ENCODE data around the gene INSRR.

INSRR gene

DNA sequence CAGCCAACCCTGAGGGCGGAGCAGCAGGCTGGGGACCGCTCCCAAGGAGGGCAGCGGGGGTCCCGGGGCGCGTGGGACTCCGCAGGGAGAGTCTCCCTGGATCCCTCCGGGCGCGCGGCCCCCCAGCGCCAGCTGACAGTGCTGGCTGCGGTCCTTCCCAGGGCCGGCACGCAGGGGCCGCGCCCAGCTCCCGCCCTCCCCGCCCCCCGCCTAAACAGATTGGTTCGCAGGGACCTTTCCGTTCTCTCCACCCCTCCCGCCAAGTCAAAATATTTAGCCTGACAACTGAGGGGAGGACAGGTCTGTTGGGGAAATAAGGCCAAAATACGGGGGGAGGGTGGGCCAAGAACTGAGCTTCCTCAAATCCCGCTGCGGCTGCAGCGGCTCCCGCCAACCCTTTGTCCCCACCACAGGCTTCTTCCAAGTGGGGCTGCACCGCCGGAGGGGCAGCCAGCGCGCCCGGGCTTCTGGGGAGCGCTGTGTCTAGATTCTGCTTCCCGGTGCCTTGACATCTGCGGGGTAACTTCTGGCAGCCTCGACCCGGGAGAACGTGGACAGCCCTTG lies at the start of gene INSRR:
Gene INSRR (minus strand): TSS at position 159 of the 564 bp plus-strand sequence. CDS start 496 bp downstream, outside the sequence.
- no peak for DNase-seq (ENCODE audit: low spot score)

- DNase-seq (ENCODE audit: low spot score) = no peak
Observed at GRCh38 chr1:156908541-156908940, 49.6 kb upstream of the INSRR start.

DNA sequence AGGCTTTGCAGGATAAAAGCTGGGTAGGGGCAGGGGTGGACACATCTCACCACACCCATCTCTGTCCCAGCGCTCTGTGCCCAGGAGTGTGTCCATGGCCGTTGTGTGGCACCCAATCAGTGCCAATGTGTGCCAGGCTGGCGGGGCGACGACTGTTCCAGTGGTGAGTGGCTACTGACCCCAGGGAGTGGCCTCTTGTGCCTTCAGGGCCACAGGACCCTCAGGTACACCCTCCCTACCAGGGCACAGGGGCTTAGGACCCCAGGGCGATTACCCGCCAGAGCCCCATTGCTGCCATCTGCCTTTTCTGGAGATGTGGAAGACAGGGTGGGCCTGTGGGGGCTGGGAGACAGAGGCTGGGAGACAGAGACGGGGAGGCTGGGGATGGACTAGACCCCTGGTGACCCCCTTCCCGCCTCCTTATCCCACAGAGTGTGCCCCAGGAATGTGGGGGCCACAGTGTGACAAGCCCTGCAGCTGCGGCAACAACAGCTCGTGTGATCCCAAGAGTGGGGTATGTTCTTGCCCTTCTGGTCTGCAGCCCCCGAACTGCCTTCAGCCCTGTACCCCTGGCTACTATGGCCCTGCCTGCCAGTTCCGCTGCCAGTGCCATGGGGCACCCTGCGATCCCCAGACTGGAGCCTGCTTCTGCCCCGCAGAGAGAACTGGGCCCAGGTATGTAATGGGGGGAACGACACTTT lies 47.4 kb upstream of the INSRR start:
- no peak for DNase-seq (ENCODE audit: low spot score)

- DNase-seq (ENCODE audit: low spot score) = no peak
Observed at GRCh38 chr1:156905651-156906050, 46.7 kb upstream of the INSRR start.

DNA sequence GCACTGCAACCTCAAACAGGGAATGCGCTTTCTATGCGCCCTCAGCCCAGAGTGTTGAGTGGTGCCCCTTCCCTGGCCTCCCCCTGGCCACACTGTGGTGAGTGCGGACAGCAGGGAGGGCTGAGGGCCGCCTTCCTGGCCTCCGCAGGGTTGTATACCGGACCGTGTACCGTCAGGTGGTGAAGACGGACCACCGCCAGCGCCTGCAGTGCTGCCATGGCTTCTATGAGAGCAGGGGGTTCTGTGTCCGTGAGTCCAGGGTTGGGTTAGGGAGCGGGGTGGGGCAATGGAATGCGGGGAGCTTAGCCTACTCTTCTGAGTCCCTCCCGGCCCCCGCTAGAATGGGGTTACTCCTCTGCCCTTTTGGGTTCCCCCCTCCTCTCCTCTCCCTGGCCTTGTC lies 46.3 kb upstream of the INSRR start:
- no peak for DNase-seq (ENCODE audit: low spot score)

GRCh38 chr1:156904187-156904959 lies 45.5 kb upstream of the INSRR start:
- DNase-seq (ENCODE audit: low spot score) = no peak

DNA sequence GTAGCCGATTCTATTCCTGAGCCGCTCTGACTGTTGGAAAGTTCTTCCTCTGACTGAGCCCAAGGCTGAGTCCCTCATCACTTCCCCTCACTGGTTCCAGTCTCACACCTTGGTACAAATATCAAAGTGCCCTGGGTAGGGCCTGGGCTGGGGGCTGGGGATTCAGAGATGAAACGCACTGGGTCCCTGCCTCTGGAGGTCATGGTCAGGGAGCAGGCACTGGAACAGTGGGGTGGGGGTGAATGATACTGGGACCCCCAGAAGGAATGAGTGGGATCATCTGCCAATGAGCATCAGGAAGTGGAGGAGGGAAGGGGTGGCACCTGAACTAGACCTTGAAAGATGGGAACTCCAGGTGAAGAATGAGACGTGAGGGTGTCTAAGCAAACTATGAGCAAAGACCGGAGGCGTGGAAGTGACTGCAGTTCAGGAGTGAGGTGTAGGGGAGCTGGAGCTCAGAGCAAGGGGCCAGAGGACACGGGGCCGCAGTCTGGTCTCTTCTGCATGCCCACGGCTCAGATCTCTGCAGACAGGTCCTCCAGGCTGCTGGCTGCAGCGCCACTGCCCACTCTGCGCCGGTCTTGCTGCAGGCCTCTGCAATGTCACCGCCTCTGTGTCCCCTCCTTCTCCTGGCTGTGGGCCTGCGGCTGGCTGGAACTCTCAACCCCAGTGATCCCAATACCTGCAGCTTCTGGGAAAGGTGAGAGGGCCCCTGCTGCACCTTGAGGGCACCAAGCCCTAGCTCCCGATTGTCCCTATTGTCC lies 44.6 kb upstream of the INSRR start:
- no peak for DNase-seq (ENCODE audit: low spot score)

DNA sequence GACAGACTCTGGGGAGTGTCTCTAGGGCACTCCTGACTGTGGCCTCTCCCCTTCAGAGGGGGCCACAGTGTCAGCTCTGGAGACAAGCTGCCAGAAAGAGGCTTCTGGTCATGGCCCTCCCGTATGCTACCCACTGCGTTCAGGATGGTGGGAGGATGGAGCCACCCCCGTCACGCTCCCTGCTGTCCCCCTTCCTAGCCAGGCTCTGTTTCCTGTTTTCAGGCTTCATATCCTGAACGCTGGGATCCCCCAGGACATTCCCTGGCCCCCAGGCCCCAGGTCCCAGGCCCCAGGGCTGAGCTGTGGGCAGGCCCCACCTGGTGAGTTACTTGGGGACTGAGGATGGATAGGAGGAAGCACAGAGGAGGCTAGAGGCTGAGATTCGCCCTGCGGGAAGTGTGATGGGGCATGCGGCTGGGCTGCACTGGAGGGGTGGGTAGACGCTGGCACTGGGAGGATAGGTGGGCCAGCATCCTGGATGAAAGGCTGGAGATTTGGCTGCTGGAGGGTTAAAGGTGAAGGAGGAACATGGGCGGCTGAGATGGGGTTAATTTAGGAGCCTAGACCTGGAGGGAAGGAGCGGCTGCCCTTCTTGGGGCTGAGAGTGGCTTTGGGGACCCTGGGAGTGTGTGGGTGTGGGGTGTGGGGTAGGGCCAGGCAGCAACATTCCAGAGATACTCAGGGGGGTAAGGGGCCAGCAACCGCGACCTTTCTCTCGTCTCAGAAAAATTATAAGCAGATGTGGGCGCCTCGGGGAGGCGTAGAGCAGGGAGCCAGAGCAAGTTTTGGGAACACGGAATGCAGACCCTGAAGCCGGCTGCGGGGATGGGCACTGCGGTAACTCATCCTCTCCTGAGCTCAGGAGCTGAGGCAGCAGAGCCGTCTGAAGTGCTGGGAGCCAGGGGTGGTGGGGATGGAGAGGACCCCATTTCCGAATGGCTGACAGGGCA lies 43.3 kb upstream of the INSRR start:
- DNase-seq (ENCODE audit: low spot score) = no peak

GRCh38 chr1:156901590-156901900 lies 42.6 kb upstream of the INSRR start:
- DNase-seq (ENCODE audit: low spot score) = no peak

GRCh38 chr1:156900896-156901589 lies 42.1 kb upstream of the INSRR start:
- DNase-seq (ENCODE audit: low spot score) = no peak

DNA sequence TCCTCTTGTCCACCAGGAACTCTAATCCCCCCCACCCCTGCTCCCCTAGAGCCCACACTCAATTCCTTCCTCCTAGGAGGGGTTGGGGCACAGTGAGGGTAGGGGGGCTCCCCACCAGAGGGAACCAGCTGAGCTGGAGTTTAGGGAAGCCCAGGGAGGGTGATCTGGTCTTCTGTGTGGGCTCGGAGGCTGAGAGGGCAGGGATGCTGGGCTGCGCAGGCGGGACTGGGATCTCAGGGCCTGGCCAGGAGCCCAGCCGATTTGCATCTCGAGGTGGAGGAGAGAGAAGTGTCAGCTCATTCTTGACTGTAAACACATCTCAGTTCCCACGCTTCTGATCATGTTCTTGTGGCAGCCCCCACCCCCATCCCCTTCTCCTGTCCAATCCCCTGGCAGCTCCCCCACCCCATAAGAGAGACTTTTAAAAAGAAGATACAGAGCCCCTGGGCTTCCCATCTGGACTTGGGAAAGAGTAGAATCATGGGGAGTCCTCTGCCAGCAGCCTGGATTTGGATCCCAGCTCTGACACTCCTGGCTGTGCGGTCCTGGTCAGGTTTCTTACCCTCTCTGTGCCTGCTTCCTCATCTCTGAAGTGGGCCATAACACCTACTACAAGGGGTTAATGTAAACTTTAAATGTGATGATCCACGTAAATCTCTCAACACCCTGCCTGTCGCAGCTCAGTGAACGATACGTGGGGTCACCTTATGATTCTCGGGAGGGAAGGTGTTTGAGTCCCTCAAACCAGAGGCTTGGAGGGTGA lies 41.2 kb upstream of the INSRR start:
- no peak for DNase-seq (ENCODE audit: low spot score)

- no peak for DNase-seq (ENCODE audit: low spot score)
Observed at GRCh38 chr1:156898971-156899664, 40.2 kb upstream of the INSRR start.

DNA sequence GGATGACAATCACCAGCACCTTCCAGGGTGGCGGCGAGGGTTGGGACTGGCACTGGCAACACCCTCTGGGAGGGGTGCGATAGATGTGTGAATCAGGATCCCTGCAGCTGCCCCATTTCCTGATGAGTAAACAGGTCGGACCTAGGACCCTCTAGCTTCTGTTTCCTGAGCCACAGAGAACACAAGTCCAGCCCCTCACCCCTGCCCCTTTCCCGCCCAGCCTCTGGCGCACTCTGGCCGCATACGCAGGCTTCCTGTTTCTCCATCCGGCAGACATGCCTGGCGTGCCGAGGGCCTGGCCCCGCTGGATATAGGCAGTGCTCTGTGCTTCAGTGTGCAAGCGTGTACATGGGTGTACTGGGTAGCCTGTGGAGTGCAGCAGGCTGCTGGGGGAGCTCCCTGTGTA lies 39.2 kb upstream of the INSRR start:
- DNase-seq (ENCODE audit: low spot score) = no peak

GRCh38 chr1:156897078-156897825 lies 38.3 kb upstream of the INSRR start:
- DNase-seq (ENCODE audit: low spot score) = peak; percentile 66

DNA sequence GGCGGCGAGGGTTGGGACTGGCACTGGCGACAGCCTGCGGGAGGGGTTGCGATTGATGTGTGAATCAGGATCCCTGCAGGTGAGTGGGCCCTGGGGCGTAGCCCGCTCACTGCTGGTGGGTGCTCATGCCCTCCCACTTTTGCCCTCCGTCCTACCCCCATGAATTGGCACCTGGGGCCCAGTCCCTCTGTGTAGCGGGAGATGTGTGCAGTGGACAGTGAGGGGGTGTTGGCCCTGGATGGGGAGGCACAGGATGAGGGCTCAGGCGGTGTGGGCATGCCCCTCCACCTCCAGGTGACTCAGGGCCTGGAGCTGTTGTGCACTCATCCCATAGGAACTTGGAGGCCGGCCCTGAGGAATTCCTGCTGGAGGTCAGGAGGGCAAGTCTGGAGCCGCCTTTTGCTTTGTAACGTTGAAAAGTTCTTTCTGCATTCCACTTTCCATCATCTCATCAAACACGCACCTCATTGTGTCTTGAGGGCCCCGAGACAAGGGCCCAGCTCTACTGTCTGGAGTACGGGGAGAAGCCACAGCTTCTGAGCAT lies 37.6 kb upstream of the INSRR start:
- DNase-seq (ENCODE audit: low spot score) = peak; percentile 53

DNA sequence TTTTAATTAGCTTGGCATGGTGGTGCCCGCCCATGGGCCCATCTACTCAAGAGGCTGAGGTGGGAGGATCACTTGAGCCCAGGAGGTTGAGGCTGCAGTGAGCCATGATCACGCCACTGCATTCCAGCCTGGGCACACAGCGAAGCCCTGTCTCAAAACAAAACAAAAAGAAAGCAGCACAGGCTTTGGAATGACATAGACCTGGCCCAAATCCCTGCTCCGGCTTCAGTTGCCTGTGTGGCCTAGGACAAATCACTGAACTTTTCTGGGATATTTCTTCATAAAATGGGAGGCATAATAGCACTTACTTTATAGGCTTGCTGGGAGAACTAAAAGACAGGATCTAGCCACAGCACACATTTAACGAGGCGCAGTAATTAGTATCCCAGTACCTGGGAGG lies 37.0 kb upstream of the INSRR start:
- no peak for DNase-seq (ENCODE audit: low spot score)

- DNase-seq (ENCODE audit: low spot score) = no peak
Observed at GRCh38 chr1:156895455-156895812, 36.5 kb upstream of the INSRR start.

GRCh38 chr1:156894711-156895454 lies 36.0 kb upstream of the INSRR start:
- no peak for DNase-seq (ENCODE audit: low spot score)
